Suprapubic skin (tissue), 4 donors: Measurements from ENCODE around the gene USHBP1. TPM values are rescaled to one million over a fixed set of nuclear protein-coding genes. Genes with fewer than 3 reads are reported as not detected.

Source experiments
- DNase-seq, 2 donors: peaks; one replicate each; pipeline ENCODE4 v3.0.0-alpha.2; 2019; ENCODE audit warnings: low spot score in 2 of 2
- H3K27ac ChIP-seq: fragments of 200-600 bp; sonication (generic); one replicate; pipeline ENCODE4 v1.5.1; 2019
- H3K27me3 ChIP-seq: fragments of 200-600 bp; sonication (generic); one replicate; pipeline ENCODE4 v1.5.1; 2019
- H3K36me3 ChIP-seq: fragments of 200-600 bp; sonication (generic); one replicate; pipeline ENCODE4 v1.5.1; 2019
- H3K4me1 ChIP-seq: fragments of 200-600 bp; sonication (generic); one replicate; pipeline ENCODE4 v1.5.1; 2019
- H3K4me3 ChIP-seq: fragments of 200-600 bp; sonication (generic); one replicate; pipeline ENCODE4 v1.5.1; 2019; ENCODE audit warnings: mild to moderate bottlenecking
- H3K9me3 ChIP-seq: fragments of 200-600 bp; sonication (generic); one replicate; pipeline ENCODE4 v1.5.1; 2019
- EP300 ChIP-seq: sonication (generic); formaldehyde crosslinking; IDR thresholded peaks from one replicate; pipeline ENCODE4 v1.6.1; 2017; ENCODE audit warnings: antibody characterized with exemption
- POLR2A ChIP-seq, 2 donors: fragments of 450-650 bp; IDR thresholded peaks; one replicate each; pipeline ENCODE4 v1.6.1; 2017; ENCODE audit warnings: antibody characterized with exemption in 2 of 2, mild to moderate bottlenecking in 2 of 2, moderate library complexity in 2 of 2
- POLR2AphosphoS5 ChIP-seq, 3 donors: sonication (generic); formaldehyde crosslinking; IDR thresholded peaks; one replicate each; pipeline ENCODE4 v1.6.1; 2017; ENCODE audit warnings: antibody characterized with exemption in 3 of 3
- WGBS: methylation state at CpG from one replicate; pipeline ENCODE4 v1.1.5; 2018; 5-methylcytosine and 5-hydroxymethylcytosine counted together
- total RNA-seq, 4 donors: library from RNA; depleted of rRNA; stranded (reverse); fragments of >200 nt; gene quantifications; one replicate each; pipeline ENCODE4 v1.1.0, GENCODE V29; 2016
- TF ChIP-seq, protein P1 (sequence below), 2 donors: fragments of 200-600 bp in 1 of 2; fragments of 450-650 bp in 1 of 2; sonication (generic) in 1 of 2; IDR thresholded peaks; one replicate each; pipeline ENCODE4 v1.5.1; 2016 to 2019; ENCODE audit warnings: antibody characterized with exemption in 2 of 2, mild to moderate bottlenecking in 1 of 2, moderate library complexity in 1 of 2

USHBP1 gene
- total RNA-seq, 4 donors from 2014 or later, result 1.2 to 8.4 (median 2.1) TPM

DNA sequence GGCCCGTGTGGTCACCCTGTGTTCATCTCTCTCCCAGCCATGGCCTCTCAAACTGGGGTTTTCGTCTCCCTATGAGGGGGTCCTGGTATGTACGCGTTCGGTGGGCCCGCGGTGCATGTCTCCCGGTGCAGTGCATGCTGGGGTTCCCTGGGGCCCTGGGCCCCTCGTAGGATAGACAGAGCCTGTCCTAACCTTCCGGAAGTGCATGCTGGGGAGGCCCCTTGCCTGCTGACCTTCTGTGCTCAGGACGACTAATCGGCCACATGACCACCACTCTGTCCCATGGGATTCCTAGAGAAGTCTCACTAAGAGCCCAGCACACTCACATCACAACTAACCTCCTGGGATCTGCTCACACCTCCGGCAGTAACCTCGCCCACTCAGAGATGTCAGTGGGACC, 54.2 kb downstream of the USHBP1 start:
- Histone ChIP-seq H3K27me3 (no peaks in the 10 kb centered on the region), H3K4me1 (peaks cover 7% of the 10 kb centered on the region), H3K9me3 (no peaks in the 10 kb centered on the region), H3K4me3 (no peak overlapping the region), H3K36me3 (peaks cover 64% of the 10 kb centered on the region), H3K27ac (no peak overlapping the region)
- TF ChIP-seq POLR2A (IDR thresholded peaks at IDR 0.05), result no peak
- TF ChIP-seq POLR2AphosphoS5 (IDR thresholded peaks at IDR 0.05), result no peak
- TF ChIP-seq, protein P1, sequence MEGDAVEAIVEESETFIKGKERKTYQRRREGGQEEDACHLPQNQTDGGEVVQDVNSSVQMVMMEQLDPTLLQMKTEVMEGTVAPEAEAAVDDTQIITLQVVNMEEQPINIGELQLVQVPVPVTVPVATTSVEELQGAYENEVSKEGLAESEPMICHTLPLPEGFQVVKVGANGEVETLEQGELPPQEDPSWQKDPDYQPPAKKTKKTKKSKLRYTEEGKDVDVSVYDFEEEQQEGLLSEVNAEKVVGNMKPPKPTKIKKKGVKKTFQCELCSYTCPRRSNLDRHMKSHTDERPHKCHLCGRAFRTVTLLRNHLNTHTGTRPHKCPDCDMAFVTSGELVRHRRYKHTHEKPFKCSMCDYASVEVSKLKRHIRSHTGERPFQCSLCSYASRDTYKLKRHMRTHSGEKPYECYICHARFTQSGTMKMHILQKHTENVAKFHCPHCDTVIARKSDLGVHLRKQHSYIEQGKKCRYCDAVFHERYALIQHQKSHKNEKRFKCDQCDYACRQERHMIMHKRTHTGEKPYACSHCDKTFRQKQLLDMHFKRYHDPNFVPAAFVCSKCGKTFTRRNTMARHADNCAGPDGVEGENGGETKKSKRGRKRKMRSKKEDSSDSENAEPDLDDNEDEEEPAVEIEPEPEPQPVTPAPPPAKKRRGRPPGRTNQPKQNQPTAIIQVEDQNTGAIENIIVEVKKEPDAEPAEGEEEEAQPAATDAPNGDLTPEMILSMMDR (IDR thresholded peaks at IDR 0.05), result no peak
- TF ChIP-seq EP300, result no peak
- DNase-seq, result no peak
- WGBS, result 100% methylated on average over 1 of the region's 14 CpGs

DNA sequence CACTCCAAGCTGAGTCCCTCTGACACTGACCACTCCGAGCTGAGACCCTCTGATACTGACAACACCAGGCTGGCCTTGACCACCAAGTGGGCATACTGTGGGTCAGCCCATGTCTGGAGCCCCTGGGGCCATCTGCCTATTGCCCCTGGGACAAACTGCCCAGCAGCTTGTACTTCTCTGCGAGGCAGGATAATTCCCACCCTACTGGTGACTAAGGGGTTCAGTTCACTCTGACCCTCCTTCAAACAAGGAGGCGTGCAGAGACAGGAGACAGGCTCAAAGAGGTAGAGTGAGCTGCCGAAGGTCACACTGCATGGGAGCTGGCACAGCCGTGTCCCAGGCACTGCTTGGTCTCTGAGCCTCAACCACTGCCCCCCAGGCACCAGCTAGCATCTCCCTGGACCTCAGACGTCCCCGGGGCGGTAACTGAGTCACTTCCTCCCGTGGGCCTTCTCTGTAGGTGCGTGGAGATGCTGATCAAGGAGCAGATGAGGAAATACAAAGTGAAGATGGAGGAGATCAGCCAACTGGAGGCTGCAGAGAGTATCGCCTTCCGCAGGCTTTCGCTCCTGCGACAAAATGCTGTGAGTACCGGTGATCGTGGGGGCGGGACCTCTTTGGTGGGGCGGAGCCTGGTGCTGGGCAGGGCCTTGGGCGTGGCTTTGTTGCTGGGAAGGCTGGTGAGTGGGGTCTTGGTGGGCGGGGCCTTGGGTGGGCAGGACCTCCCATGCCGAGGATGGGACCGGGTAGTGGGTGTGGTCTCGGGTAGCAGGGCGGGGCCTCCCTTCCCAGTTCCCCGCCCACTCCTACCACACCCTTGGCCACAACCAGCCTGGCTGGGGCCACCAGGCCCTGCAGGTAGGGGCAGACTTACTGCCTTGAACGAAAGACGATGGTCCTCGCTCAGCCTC, 55.2 kb downstream of the USHBP1 start:
- H3K4me1 ChIP-seq, result peaks cover under 1% of the 10 kb centered on the region
- H3K27ac ChIP-seq, result no peak overlapping the region
- no peak overlapping the region for H3K4me3 ChIP-seq
- DNase-seq, result no peak
- H3K36me3 ChIP-seq, result peaks cover 72% of the 10 kb centered on the region
- no peak for TF ChIP-seq POLR2A (IDR thresholded peaks at IDR 0.05)
- TF ChIP-seq, protein P1 (IDR thresholded peaks at IDR 0.05), result no peak
- no peak for TF ChIP-seq EP300
- TF ChIP-seq POLR2AphosphoS5 (IDR thresholded peaks at IDR 0.05), result no peak
- no peaks in the 10 kb centered on the region for H3K27me3 ChIP-seq
- 74% methylated on average over 20 of the region's 28 CpGs for WGBS
- H3K9me3 ChIP-seq, result no peaks in the 10 kb centered on the region

DNA sequence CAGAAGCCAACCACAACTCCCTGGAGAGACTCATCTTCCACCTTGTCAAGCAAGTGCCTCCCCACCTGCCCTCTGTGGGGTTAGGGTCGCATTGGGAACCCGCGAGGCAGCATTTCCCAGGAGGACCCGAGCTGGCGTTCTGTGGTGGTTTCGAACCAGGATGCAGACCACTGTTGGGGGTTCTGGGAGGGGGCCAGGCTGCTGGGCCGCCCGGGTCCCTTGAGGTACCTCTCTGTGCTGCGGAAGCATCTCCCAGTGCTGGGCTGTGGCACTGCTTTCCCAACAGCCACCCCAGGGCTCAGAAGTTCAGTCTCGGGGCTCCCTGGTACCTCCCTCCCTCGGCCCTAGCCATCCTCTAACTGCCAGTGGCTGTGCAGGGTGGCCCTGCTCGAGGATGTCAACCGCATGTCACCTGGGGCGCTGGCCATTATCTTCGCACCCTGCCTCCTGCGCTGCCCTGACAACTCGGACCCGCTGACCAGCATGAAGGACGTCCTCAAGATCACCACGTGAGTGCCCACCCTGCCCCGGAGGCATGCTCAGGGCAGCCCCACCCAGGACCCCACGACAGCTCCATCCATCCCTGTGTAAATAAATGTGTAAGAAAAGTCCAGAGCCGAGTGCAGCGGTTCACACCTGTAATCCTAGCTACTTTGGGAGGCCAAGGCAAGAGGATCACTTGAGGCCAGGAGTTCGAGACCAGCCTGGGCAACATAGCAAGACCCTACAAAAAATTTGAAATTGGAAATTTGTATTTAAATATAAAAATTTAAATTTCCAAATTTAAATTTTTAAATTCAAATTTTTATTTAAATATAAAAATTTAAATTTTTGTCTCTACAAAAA, 57.6 kb downstream of the USHBP1 start:
- Histone ChIP-seq H3K36me3 (peaks cover 88% of the 10 kb centered on the region), H3K9me3 (no peaks in the 10 kb centered on the region), H3K4me1 (no peaks in the 10 kb centered on the region), H3K27ac (no peak overlapping the region), H3K27me3 (no peaks in the 10 kb centered on the region), H3K4me3 (no peak overlapping the region)
- TF ChIP-seq POLR2AphosphoS5 (IDR thresholded peaks at IDR 0.05) (no peak), POLR2A (IDR thresholded peaks at IDR 0.05) (no peak), EP300 (no peak)
- TF ChIP-seq, protein P1 (IDR thresholded peaks at IDR 0.05), result no peak
- 95% methylated on average over 18 of the region's 25 CpGs for WGBS
- DNase-seq, result no peak

DNA sequence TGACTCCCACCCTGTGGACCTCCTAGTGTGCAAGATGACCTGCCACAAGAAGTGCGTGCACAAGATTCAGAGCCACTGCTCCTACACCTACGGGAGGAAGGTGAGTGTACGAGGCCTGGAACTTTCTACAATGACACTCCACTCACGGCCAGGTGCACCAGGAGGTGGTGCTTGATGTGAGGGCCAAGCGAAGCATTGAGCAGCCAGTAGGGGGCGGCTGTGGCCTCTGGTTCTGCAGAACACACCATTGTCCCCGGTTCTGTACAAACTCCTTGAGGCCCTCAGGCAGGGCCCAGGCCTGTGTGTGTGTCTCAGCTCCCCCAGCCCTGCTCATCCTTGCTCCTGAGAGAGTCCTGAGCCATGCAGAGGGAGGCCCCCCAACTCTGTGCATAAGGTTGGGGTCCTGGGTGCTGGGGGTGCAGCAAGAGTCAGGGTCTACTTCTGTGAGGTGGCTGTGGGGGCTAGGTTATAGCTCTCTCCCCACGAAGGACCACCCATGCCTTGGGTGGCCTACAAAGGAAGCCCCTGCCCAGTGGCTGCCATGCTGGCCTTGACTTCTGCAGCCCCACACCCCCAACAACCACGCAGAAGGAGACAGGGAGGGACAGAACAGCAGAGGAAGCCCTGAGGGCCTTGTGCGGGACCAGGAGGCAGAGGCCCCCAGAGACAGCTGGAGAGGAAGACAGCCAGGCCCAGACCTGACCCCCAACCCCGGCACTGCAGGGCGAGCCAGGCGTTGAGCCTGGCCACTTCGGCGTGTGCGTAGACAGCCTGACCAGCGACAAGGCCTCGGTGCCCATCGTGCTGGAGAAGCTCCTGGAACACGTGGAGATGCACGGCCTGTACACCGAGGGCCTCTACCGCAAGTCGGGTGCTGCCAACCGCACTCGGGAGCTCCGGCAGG, 59.1 kb downstream of the USHBP1 start:
- Histone ChIP-seq H3K36me3 (peaks cover 88% of the 10 kb centered on the region), H3K9me3 (no peaks in the 10 kb centered on the region), H3K27ac (no peak overlapping the region), H3K27me3 (no peaks in the 10 kb centered on the region), H3K4me3 (no peak overlapping the region), H3K4me1 (no peaks in the 10 kb centered on the region)
- 60% methylated on average over 11 of the region's 27 CpGs for WGBS
- no peak for TF ChIP-seq POLR2A (IDR thresholded peaks at IDR 0.05)
- no peak for TF ChIP-seq EP300
- TF ChIP-seq, protein P1 (IDR thresholded peaks at IDR 0.05), result peak; percentile 39 to 54
- TF ChIP-seq POLR2AphosphoS5 (IDR thresholded peaks at IDR 0.05), result no peak
- DNase-seq, result no peak
